GM12878 (cell line): ENCODE data around the gene CABLES1. TPM values are rescaled to one million over a fixed set of nuclear protein-coding genes. Genes with fewer than 3 reads are reported as not detected.

ENCODE experiments used
- ATAC-seq: fragments of 200-7000 bp; cut with Tn5 transposase; 3 replicates; pipeline ENCODE4 v1.9.1; 2020; ENCODE audit warnings: mild to moderate bottlenecking, moderate library complexity
- BruUV-seq: library from RNA; stranded (reverse); fragments of 400-500 nt; replicated peaks from 2 replicates; lab custom pipeline; 2021; lab: Mats Ljungman, UMichigan
- CTCF ChIA-PET: fragments of 300-600 bp; sonication (Branson Sonifier 250); formaldehyde crosslinking; extraction: SDS; loops from one replicate; lab custom pipeline; 2021; ENCODE audit warnings: inconsistent platforms; lab: Yijun Ruan, JAX
- POLR2A ChIA-PET: fragments of 350-600 bp; formaldehyde crosslinking; extraction: SDS; loops from one replicate; lab custom pipeline; 2021; ENCODE audit warnings: inconsistent platforms; lab: Charles Lee
- RAD21 ChIA-PET: fragments of 300-600 bp; sonication (Branson Sonifier 250); formaldehyde crosslinking; loops from one replicate; lab custom pipeline; 2023; ENCODE audit warnings: antibody characterized with exemption; ENCODE audit not compliant: unreplicated experiment; lab: Charles Lee
- SMC1A ChIA-PET: fragments of 300-600 bp; sonication (Branson Sonifier 250); formaldehyde crosslinking; loops from one replicate; lab custom pipeline; 2023; ENCODE audit not compliant: unreplicated experiment, uncharacterized antibody; lab: Charles Lee
- DNase-seq: peaks from one replicate; pipeline ENCODE4 v3.0.0-alpha.2; 2011; ENCODE audit warnings: low read depth, low spot score
- FAIRE-seq: peaks from 3 replicates; lab custom pipeline; 2011; peaks lifted over from hg19 to GRCh38; lab: Jason Lieb, UNC
- H2AFZ ChIP-seq: 2 replicates; pipeline ENCODE4 v1.6.0; 2011; ENCODE audit warnings: low read depth, low read length, control low read depth; ENCODE audit not compliant: control insufficient read depth
- H3K27ac ChIP-seq: 2 replicates; pipeline ENCODE4 v1.5.1; 2011; ENCODE audit warnings: control low read depth; ENCODE audit not compliant: control insufficient read depth, insufficient read depth
- H3K27me3 ChIP-seq, 2 experiments: replicated peaks in 1 of 2; 2 replicates each; pipeline versions ENCODE4 v1.6.0 to v1.6.1; 2011; ENCODE audit warnings: low read length in 1 of 2; ENCODE audit not compliant: control insufficient read depth in 2 of 2, insufficient read depth in 2 of 2
- H3K36me3 ChIP-seq, 2 experiments: 2 replicates each; pipeline ENCODE4 v1.5.1; 2011; ENCODE audit warnings: low read length in 1 of 2; ENCODE audit not compliant: control insufficient read depth in 2 of 2, insufficient read depth in 2 of 2
- H3K4me1 ChIP-seq: 2 replicates; pipeline ENCODE4 v1.6.1; 2011; ENCODE audit warnings: mild to moderate bottlenecking, low read length, moderate library complexity, mixed read lengths; ENCODE audit not compliant: control insufficient read depth, insufficient read depth
- H3K4me2 ChIP-seq: 2 replicates; pipeline ENCODE4 v1.6.0; 2011; ENCODE audit warnings: control low read depth; ENCODE audit not compliant: control insufficient read depth, insufficient read depth
- H3K4me3 ChIP-seq: fragments of 200-600 bp; sonication (generic); 2 replicates; pipeline ENCODE4 v1.5.1; 2016
- H3K79me2 ChIP-seq: 2 replicates; pipeline ENCODE4 v1.6.0; 2011; ENCODE audit warnings: low read length; ENCODE audit not compliant: control insufficient read depth, insufficient read depth
- H3K9ac ChIP-seq: 2 replicates; pipeline ENCODE4 v1.8.0; 2011; ENCODE audit warnings: low read length, control low read depth, mixed read lengths; ENCODE audit not compliant: control insufficient read depth, insufficient read depth
- H3K9me3 ChIP-seq: replicated peaks from 3 replicates; pipeline ENCODE4 v1.5.1; 2011; ENCODE audit warnings: mild to moderate bottlenecking, low read length; ENCODE audit not compliant: control insufficient read depth, insufficient read depth
- H4K20me1 ChIP-seq: 2 replicates; pipeline ENCODE4 v1.6.0; 2011; ENCODE audit not compliant: control insufficient read depth, insufficient read depth
- CEBPB ChIP-seq, 2 experiments: fragments of 150-350 bp in 1 of 2; IDR thresholded peaks; 2 replicates each; pipeline ENCODE4 v1.6.1; 2012 to 2014; ENCODE audit warnings: low read depth in 2 of 2, low read length in 2 of 2, borderline replicate concordance in 1 of 2, inconsistent platforms in 1 of 2
- FOS ChIP-seq: IDR thresholded peaks from 3 replicates; pipeline ENCODE4 v1.6.1; 2011; ENCODE audit warnings: borderline replicate concordance; ENCODE audit not compliant: insufficient read length; ENCODE audit errors: extremely low read depth
- JUND ChIP-seq: IDR thresholded peaks from 2 replicates; pipeline ENCODE4 v1.6.1; 2012; ENCODE audit warnings: low read depth, mild to moderate bottlenecking, low read length, improper control_type of control experiment, moderate library complexity
- KLF5 ChIP-seq: fragments of 450-650 bp; IDR thresholded peaks from 2 replicates; pipeline ENCODE4 v1.6.1; 2014; ENCODE audit warnings: mild to moderate bottlenecking; ENCODE audit not compliant: partially characterized antibody
- MEF2A ChIP-seq: IDR thresholded peaks from 2 replicates; pipeline ENCODE4 v1.6.1; 2011; ENCODE audit warnings: low read depth, mild to moderate bottlenecking, low read length, moderate library complexity; ENCODE audit not compliant: insufficient read depth
- PAX5 ChIP-seq: IDR thresholded peaks from 2 replicates; pipeline ENCODE4 v1.6.1; 2011; ENCODE audit warnings: low read depth, low read length, borderline replicate concordance
- RCOR1 ChIP-seq: conservative IDR thresholded peaks from 2 replicates; pipeline ENCODE4 v1.6.1; 2012; ENCODE audit warnings: low read depth, low read length, improper control_type of control experiment
- TCF7 ChIP-seq: IDR thresholded peaks from 2 replicates; pipeline ENCODE4 v1.6.1; 2014; ENCODE audit warnings: antibody characterized with exemption, borderline replicate concordance
- ZNF207 ChIP-seq: fragments of 450-650 bp; IDR thresholded peaks from 2 replicates; pipeline ENCODE4 v1.6.1; 2014; ENCODE audit warnings: antibody characterized with exemption, mild to moderate bottlenecking, borderline replicate concordance
- ZSCAN29 ChIP-seq: fragments of 450-650 bp; IDR thresholded peaks from 2 replicates; pipeline ENCODE4 v1.6.1; 2017; ENCODE audit warnings: mild to moderate bottlenecking, moderate library complexity
- WGBS: methylation state at CpG from one replicate; pipeline ENCODE4 v1.1.6; 2016; ENCODE audit warnings: low lambda C conversion rate; ENCODE audit not compliant: insufficient replicate concordance, insufficient coverage; ENCODE audit errors: missing lambda C conversion rate; 5-methylcytosine and 5-hydroxymethylcytosine counted together
- in situ Hi-C: fragments of 300-500 bp; cut with MboI; formaldehyde crosslinking; loops from 9 replicates; pipeline ENCODE4 v1.14.3; 2018; ENCODE audit warnings: mixed read lengths
- intact Hi-C: fragments of 100-400 bp; cut with micrococcal nuclease; formaldehyde crosslinking; loops from one replicate; pipeline ENCODE4 v1.14.2; 2022; ENCODE audit not compliant: unreplicated experiment
- polyA plus RNA-seq, 11 experiments: library from polyadenylated mRNA; depleted of rRNA in 4 of 11; unstranded in 6 of 11; stranded (reverse) in 5 of 11; fragments of >200 nt; fragmentation: Nextera tagmentation in 4 of 11; fragmentation: Illumina TruSeq in 1 of 11; extraction: Ambion mirVana in 4 of 11; extraction: Trizol in 1 of 11; gene quantifications; 1 replicate in 1 of 11; 2 replicates in 10 of 11; pipeline versions ENCODE4 v1.2.1 to v1.2.3, GENCODE V29; 2011 to 2016; ENCODE audit warnings: inconsistent platforms in 2 of 11, missing spikeins in 2 of 11, low read depth in 1 of 11
- total RNA-seq, 4 experiments: library from RNA; depleted of rRNA in 3 of 4; stranded (reverse); fragments of >200 nt in 3 of 4; fragmentation: Illumina TruSeq in 1 of 4; extraction: Trizol in 1 of 4; gene quantifications; 2 replicates each; pipeline versions ENCODE4 v1.2.1 to v1.2.3, GENCODE V29; 2013 to 2021
- TF ChIP-seq, protein P1 (sequence below): fragments of 450-650 bp; IDR thresholded peaks from 2 replicates; pipeline ENCODE4 v1.6.1; 2016; ENCODE audit warnings: mild to moderate bottlenecking
- TF ChIP-seq, protein P2 (sequence below), 3 experiments: IDR thresholded peaks in 2 of 3; conservative IDR thresholded peaks in 1 of 3; 2 replicates each; pipeline ENCODE4 v1.5.1; 2011; ENCODE audit warnings: low read depth in 3 of 3, low read length in 3 of 3, mild to moderate bottlenecking in 3 of 3, control low read depth in 2 of 3, moderate library complexity in 2 of 3, inconsistent platforms in 1 of 3, mixed read lengths in 1 of 3; ENCODE audit not compliant: control insufficient read depth in 2 of 3, insufficient read depth in 1 of 3; ENCODE audit errors: extremely low read depth in 1 of 3

CABLES1 gene
- total and polyA plus RNA-seq, 10 of the 15 experiments (the other 5 are each of a cell fraction or from before 2014, with no cell fraction given): 2.9 to 27.2 (median 8.2) TPM

DNA sequence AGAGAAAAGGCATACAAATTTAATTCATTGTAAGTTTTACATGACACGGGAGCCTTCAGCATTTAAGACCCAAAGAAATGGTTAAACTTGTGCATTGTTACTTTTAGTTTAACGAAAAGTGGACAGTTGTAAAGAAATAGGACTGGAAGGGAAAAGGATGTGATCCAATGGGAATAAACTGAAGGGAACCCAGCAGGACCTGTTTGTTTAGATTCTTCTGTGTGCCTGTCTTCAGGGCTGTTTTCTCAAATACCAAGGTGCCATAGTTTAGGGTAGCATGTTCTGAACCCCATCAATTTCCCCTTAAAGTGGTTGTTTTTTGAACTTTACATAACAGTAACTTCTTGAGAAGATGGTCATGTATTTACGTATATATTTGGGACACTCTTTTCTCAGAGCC is 30.3 kb upstream of the CABLES1 start:
- in situ Hi-C loops (no loop called here), intact Hi-C loops (no loop called here)
- SMC1A ChIA-PET: no interaction called here
- no peaks in the 10 kb centered on the region; a peak in 1 of 4 replicates for H3K27me3 ChIP-seq
- FAIRE-seq (no peak), DNase-seq (no peak), ATAC-seq (no peak)
- RAD21 ChIA-PET: no interaction called here
- H3K4me2 ChIP-seq: no peak overlapping the region
- no peaks in the 10 kb centered on the region for H3K9me3 ChIP-seq
- H4K20me1 ChIP-seq: no peaks in the 10 kb centered on the region
- POLR2A ChIA-PET: no interaction called here
- 78% methylated on average over 3 of the region's 3 CpGs for WGBS
- H3K9ac ChIP-seq: no peak overlapping the region
- H3K4me3 ChIP-seq: no peak overlapping the region
- H3K79me2 ChIP-seq: no peaks in the 10 kb centered on the region
- H3K36me3 ChIP-seq: no peaks in the 10 kb centered on the region
- no peak overlapping the region for H3K27ac ChIP-seq
- no peaks in the 10 kb centered on the region for H3K4me1 ChIP-seq
- no peak overlapping the region for H2AFZ ChIP-seq
- no TSS peak for BruUV-seq
- TF ChIP-seq, protein P1, sequence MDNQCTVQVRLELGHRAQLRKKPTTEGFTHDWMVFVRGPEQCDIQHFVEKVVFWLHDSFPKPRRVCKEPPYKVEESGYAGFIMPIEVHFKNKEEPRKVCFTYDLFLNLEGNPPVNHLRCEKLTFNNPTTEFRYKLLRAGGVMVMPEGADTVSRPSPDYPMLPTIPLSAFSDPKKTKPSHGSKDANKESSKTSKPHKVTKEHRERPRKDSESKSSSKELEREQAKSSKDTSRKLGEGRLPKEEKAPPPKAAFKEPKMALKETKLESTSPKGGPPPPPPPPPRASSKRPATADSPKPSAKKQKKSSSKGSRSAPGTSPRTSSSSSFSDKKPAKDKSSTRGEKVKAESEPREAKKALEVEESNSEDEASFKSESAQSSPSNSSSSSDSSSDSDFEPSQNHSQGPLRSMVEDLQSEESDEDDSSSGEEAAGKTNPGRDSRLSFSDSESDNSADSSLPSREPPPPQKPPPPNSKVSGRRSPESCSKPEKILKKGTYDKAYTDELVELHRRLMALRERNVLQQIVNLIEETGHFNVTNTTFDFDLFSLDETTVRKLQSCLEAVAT: no peak
- no peak for TF ChIP-seq JUND
- TF ChIP-seq FOS: no peak
- TF ChIP-seq RCOR1: no peak
- TF ChIP-seq, all 136 proteins: peak for 0
- CTCF ChIA-PET: no interaction called here

DNA sequence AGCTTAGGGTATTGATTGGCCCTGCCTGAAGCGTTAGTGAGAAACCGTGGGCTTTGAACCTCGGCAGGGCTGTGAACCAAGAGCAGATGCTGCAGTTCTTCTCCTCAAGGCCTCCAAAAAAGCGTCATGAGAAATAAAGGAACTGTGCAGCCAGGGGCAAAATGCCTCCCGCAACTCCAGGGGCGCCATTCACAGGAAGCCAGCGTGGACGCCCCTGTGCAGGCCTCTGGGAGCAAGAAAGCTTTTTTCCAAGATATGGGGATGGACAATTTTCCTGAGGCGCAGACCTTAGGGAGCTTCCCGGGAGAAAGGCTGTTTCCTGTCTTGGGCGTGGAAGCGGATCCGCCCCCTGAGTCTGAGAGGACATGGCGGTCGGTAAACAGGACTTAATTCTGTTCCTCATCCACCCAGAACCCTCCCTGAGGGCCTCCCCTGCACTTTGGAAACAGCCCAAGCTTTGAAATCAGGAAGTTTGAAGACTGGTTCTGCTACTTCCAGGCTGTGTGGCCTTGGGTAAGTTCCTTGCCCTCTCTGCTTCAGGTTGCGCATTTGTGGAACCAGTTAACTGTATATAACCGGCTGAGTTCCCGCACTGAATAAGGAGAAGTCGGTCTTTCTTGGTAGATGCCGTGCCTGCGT is 29.6 kb upstream of the CABLES1 start:
- no peak overlapping the region for H3K27ac ChIP-seq
- no peak for FAIRE-seq
- no peak overlapping the region for H2AFZ ChIP-seq
- CTCF ChIA-PET: interaction anchor here (1.1 kb wide), 1 partner anchor 253 kb away, joined by 3 read pairs; no protein-coding TSS in a partner anchor
- no peaks in the 10 kb centered on the region; a peak in 1 of 4 replicates for H3K27me3 ChIP-seq
- H4K20me1 ChIP-seq: no peaks in the 10 kb centered on the region
- in situ Hi-C loops: no loop called here
- no peaks in the 10 kb centered on the region for H3K4me1 ChIP-seq
- TF ChIP-seq, protein P2, sequence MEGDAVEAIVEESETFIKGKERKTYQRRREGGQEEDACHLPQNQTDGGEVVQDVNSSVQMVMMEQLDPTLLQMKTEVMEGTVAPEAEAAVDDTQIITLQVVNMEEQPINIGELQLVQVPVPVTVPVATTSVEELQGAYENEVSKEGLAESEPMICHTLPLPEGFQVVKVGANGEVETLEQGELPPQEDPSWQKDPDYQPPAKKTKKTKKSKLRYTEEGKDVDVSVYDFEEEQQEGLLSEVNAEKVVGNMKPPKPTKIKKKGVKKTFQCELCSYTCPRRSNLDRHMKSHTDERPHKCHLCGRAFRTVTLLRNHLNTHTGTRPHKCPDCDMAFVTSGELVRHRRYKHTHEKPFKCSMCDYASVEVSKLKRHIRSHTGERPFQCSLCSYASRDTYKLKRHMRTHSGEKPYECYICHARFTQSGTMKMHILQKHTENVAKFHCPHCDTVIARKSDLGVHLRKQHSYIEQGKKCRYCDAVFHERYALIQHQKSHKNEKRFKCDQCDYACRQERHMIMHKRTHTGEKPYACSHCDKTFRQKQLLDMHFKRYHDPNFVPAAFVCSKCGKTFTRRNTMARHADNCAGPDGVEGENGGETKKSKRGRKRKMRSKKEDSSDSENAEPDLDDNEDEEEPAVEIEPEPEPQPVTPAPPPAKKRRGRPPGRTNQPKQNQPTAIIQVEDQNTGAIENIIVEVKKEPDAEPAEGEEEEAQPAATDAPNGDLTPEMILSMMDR (IDR thresholded peaks at IDR 0.05 in 2 of 3, conservative IDR thresholded peaks at IDR 0.05 in 1 of 3; ENCODE audit: control insufficient read depth in 2 of 3, extremely low read depth in 1 of 3, insufficient read depth in 1 of 3, low read depth in 3 of 3, low read length in 3 of 3): no peak
- TF ChIP-seq ZNF207 (no peak), ZSCAN29 (no peak), CEBPB (IDR thresholded peaks at IDR 0.05; ENCODE audit: borderline replicate concordance in 1 of 2, low read depth in 2 of 2, low read length in 2 of 2) (no peak), MEF2A (no peak), KLF5 (no peak), TCF7 (no peak), PAX5 (no peak)
- POLR2A ChIA-PET: no interaction called here
- H3K9ac ChIP-seq: no peak overlapping the region
- SMC1A ChIA-PET: no interaction called here
- no peak for ATAC-seq
- no peak overlapping the region for H3K4me3 ChIP-seq
- no TSS peak for BruUV-seq
- intact Hi-C loops: loop anchor here (1.0 kb wide), 1 partner anchor 14 kb away; no protein-coding TSS in a partner anchor
- no peaks in the 10 kb centered on the region for H3K79me2 ChIP-seq
- RAD21 ChIA-PET: no interaction called here
- H3K9me3 ChIP-seq: no peaks in the 10 kb centered on the region
- DNase-seq: no peak
- no peak overlapping the region for H3K4me2 ChIP-seq
- H3K36me3 ChIP-seq: no peaks in the 10 kb centered on the region
- WGBS: 68% methylated on average over 21 of the region's 21 CpGs
